ENCODE measurements around the gene GTF3C5.
"Not testable (repeated sequence)": the region's sequence is repeated elsewhere in the genome, so short reads cannot be mapped to it uniquely, and the experiment has no call there.

GTF3C5 gene

DNA sequence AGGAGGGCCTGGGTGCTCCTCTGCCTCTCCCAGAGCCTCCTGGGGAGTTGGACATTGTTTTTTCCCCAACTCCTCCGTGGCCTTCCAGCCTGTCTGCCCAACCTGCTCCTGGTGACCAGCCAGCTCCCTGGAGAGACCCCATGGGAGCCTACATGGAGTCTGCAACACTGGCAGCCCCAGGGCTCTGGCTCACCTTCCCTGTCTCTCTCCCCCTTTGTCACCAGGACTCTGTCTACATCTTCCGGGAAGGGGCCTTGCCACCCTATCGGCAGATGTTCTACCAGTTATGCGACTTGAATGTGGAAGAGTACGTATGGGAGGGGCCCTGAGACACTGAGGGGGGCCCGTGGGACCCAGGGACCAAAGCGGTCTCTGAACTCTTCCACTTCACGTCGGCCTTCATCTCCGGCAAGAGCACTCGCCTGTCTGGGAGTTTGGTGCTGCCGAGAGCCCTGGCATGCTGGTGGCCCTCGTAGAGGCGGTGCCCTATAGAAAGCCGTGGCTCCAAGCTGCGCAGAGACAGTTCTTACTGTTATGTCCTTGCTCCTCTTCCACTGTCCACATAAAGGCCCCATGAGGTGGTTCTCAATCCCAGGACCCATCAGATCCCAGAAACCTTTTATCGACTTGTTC lies 25.1 kb downstream of the GTF3C5 start:
- DNase-seq (ENCODE audit: low spot score) = no peak

DNA sequence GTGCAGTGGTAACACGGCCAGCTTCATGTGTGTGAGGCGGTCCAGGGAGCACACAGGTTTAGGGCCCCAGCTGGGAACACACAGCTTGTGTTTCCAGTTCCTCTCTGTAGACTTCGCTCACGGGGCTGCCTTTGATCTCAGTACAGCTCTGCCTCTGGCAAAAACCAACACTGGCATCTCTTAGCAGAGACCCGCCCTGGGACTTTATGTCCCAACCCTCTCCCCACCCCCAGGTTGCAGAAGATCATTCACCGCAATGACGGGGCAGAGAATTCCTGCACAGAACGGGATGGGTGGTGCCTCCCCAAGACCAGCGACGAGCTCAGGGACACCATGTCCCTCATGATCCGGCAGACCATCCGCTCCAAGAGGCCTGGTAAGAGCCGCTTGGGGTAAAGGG lies 25.7 kb downstream of the GTF3C5 start:
- no peak for DNase-seq (ENCODE audit: low spot score)

DNA sequence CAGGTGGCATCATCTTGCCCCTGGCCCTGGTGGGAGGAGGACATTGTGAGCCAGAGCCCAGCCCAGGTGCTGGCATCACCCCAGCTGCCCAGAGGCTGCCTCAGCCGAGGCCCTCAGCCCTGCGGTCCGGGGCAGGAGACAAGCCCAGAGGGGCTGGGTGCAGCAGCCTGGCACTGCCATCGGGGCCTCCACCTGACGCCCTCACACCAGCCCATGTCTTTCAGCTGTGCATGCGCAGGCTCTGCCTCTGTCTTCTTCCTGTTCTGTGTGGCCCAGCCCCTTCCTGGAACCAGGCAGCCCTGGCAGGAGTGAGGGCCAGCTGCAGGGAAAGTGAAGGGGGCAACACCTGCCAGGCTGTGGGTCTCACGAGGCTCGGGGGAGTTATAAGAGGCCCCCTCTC lies 26.2 kb downstream of the GTF3C5 start:
- DNase-seq (ENCODE audit: low spot score) = no peak

DNA sequence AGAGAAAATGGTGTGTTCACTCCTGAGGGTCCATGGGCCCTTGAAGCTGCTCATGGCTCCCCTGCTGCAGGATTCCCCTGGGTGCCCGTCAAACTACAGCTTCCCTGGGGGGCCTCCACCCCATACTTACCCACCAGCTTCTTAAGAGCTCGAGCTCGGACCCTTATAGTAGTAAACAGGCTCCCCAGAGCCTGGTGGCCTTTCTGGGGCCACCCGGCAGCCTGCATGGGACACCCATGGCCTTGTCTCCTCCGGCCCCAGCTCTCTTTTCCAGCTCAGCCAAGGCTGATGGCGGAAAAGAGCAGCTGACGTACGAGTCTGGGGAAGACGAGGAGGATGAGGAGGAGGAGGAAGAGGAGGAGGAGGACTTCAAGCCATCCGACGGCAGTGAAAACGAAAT lies 26.8 kb downstream of the GTF3C5 start:
- DNase-seq (ENCODE audit: low spot score) = no peak

DNA sequence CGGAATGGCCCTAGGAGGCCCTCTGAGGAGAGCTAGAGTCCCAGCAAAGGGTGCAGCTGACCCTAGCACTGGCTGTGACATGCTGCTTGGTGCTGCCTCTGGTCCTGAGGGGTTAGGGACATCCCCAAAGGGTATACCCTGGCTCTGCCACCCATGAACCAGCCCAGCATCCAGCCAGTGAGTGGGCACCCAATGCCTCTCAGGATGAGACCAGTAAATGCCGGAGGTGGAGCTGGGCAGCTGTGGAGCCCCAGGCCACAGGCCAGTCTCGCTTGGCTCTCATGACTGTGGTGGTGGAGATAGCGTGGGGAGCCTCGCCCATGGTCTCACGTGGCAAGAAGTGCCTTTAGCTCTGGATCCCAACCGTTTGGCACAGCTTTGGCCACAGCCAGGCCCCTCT lies 27.3 kb downstream of the GTF3C5 start:
- DNase-seq (ENCODE audit: low spot score) = no peak

DNA sequence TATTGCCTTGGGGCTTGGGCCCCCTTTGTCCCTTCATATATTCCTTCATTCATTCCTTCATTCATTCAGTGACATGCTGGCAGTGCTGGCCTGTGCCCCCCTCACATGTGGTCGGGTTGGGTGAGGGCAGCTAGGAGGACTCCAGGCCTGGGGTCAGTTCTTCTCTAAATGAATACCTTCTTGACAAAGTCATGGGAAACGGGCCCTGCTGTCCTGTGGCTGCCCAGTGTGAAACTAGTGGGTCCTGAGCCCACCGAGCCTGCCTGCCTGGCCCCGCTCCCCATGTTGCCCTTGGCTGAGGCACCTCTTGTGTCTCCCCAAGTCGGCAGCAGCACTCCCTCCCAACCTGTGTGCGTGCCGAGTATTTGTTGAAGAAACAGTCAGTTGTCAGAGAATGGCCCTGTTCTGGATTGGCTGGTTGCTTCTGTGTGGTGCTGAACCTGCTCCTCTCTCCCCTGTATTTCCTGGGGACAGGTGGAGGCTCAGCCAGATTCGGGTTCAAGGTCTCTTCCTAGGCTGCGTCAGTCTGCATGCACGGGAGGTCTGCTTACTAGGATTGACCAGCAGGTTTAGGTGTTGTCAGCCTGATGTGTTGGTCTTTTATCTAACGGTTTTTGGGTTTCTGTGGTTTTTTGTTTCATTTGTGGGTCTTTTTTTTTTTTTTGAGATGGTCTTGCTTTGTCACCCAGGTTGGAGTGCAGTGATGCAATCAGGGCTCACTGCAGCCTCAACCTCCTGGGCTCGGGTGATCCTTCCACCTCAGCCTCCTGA lies 27.9 kb downstream of the GTF3C5 start:
- DNase-seq (ENCODE audit: low spot score) = no peak

DNA sequence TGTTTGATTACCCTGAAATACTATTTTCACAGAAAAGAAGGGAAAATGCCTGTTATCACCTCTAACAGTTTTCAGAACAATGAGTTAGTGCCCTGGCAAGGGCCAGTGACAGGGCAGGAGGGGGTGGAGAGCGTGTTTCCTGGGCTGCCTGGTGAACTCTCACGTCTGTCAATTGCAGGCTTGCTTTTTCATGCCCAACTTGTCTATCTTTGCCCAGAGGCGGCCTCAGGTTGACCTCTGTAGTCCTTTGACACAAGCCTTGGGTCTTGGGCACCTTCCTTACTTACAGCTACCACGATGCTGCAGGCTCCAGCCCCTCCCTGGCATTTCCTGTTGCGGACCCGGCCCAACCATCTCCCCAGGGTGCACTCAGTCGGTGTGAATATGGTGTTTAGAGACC lies 28.8 kb downstream of the GTF3C5 start:
- no peak for DNase-seq (ENCODE audit: low spot score)

DNA sequence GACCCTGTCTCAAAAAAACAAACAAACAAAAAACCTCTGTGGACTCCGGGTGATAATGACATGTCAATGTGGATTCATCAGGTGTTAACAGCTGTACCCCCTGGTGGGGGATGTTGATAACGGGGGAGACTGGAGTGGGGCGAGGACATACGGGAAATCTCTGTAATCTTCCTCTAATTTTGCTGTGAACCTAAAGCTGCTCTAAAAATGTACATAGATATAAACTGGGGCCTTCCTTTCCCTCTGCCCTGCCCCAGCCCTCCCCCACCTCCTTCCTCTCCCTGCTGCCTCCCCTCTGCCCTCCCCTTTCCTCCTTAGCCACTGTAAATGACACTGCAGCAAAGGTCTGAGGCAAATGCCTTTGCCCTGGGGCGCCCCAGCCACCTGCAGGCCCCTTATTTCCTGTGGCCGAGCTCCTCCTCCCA lies 29.6 kb downstream of the GTF3C5 start:
- no peak for DNase-seq (ENCODE audit: low spot score)

DNA sequence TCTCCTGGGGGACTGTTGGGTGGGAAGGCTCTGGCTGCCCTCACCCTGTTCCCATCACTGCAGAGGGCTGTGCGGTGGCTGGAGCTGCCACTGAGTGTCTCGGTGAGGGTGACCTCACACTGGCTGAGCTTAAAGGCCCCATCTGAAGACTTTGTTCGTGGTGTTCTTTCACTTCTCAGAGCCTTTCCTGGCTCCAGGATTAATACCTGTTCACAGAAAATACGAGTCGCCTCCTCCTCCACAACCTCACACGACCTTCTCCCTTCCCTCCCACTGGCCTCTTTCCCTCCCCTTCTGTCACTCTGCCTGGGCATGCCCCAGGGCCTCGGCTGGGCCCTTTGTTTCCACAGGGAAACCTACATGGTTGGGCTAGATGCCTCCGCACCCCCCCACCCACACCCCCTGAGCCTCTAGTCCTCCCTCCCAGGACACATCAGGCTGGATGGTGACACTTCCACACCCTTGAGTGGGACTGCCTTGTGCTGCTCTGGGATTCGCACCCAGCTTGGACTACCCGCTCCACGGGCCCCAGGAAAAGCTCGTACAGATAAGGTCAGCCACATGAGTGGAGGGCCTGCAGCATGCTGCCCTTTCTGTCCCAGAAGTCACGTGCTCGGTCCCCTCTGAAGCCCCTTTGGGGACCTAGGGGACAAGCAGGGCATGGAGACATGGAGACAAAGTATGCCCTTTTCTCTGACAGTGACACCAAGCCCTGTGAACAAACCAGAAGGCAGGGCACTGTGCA lies 30.4 kb downstream of the GTF3C5 start:
- not testable (repeated sequence) for DNase-seq (ENCODE audit: low spot score)

DNA sequence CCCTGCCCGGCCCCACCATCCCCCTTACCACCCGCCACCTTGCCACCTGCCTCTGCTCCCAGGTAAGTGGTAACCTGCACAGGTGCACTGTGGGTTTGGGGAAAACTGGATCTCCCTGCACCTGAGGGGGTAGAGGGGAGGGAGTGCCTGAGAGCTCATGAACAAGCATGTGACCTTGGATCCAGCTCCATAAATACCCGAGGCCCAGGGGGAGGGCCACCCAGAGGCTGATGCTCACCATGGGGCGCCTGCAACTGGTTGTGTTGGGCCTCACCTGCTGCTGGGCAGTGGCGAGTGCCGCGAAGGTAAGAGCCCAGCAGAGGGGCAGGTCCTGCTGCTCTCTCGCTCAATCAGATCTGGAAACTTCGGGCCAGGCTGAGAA lies 31.0 kb downstream of the GTF3C5 start, which contains the start of gene CEL:
TSS of gene CEL (plus strand) at position 218 of the 382 bp plus-strand sequence. CDS start at position 240, 22 bp downstream.
- DNase-seq (ENCODE audit: low spot score) = not testable (repeated sequence)

DNA sequence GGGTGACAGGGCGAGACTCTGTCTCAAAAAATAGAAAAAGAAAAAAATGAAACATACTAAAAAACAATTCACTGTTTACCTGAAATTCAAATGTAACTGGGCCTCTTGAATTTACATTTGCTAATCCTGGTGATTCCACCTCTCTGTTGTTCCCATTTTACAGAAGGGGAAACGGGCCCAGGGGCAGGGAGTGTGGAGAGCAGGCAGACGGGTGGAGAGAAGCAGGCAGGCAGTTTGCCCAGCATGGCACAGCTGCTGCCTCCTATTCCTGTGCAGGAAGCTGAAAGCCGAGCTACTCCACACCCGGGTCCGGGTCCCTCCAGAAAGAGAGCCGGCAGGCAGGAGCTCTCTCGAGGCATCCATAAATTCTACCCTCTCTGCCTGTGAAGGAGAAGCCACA lies 31.8 kb downstream of the GTF3C5 start:
- DNase-seq (ENCODE audit: low spot score) = not testable (repeated sequence)

DNA sequence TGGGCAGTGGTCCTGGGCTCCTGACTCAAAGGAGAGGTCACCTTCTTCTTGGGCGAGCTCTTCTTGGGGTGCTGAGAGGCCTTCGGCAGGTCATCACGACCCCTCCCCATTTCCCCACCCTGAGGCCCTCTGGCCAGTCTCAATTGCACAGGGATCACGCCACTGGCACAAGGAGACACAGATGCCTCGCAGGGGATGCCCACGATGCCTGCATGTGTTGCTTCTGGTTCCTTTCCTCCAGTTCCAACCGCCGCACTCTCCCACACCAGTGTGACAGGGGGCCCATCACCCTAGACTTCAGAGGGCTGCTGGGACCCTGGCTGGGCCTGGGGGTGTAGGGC lies 32.3 kb downstream of the GTF3C5 start:
- DNase-seq (ENCODE audit: low spot score) = no peak

DNA sequence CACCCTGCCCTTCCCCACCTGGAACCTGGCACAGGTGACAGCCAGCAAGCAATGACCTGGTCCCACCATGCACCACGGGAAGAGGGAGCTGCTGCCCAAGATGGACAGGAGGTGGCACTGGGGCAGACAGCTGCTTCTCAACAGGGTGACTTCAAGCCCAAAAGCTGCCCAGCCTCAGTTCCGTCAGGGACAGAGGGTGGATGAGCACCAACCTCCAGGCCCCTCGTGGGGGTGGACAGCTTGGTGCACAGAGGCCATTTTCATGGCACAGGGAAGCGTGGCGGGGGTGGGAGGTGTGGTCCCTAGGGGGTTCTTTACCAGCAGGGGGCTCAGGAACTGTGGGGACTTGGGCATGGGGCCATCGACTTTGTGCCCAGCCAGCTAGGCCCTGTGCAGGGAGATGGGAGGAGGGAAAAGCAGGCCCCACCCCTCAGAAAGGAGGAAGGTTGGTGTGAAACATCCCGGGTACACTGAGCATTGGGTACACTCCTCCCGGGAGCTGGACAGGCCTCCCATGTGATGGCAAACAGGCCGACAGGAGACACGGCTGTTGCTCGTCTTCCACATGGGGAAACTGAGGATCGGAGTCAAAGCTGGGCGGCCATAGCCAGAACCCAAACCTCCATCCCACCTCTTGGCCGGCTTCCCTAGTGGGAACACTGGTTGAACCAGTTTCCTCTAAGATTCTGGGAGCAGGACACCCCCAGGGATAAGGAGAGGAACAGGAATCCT lies 32.9 kb downstream of the GTF3C5 start:
- no peak for DNase-seq (ENCODE audit: low spot score)

DNA sequence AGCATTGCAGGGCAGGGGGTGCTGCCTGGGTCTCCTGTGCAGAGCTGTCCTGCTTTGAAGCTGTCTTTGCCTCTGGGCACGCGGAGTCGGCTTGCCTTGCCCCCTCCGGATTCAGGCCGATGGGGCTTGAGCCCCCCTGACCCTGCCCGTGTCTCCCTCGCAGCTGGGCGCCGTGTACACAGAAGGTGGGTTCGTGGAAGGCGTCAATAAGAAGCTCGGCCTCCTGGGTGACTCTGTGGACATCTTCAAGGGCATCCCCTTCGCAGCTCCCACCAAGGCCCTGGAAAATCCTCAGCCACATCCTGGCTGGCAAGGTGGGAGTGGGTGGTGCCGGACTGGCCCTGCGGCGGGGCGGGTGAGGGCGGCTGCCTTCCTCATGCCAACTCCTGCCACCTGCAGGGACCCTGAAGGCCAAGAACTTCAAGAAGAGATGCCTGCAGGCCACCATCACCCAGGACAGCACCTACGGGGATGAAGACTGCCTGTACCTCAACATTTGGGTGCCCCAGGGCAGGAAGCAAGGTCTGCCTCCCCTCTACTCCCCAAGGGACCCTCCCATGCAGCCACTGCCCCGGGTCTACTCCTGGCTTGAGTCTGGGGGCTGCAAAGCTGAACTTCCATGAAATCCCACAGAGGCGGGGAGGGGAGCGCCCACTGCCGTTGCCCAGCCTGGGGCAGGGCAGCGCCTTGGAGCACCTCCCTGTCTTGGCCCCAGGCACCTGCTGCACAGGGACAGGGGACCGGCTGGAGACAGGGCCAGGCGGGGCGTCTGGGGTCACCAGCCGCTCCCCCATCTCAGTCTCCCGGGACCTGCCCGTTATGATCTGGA lies 33.7 kb downstream of the GTF3C5 start:
- no peak for DNase-seq (ENCODE audit: low spot score)

DNA sequence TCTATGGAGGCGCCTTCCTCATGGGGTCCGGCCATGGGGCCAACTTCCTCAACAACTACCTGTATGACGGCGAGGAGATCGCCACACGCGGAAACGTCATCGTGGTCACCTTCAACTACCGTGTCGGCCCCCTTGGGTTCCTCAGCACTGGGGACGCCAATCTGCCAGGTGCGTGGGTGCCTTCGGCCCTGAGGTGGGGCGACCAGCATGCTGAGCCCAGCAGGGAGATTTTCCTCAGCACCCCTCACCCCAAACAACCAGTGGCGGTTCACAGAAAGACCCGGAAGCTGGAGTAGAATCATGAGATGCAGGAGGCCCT lies 34.2 kb downstream of the GTF3C5 start:
- no peak for DNase-seq (ENCODE audit: low spot score)

DNA sequence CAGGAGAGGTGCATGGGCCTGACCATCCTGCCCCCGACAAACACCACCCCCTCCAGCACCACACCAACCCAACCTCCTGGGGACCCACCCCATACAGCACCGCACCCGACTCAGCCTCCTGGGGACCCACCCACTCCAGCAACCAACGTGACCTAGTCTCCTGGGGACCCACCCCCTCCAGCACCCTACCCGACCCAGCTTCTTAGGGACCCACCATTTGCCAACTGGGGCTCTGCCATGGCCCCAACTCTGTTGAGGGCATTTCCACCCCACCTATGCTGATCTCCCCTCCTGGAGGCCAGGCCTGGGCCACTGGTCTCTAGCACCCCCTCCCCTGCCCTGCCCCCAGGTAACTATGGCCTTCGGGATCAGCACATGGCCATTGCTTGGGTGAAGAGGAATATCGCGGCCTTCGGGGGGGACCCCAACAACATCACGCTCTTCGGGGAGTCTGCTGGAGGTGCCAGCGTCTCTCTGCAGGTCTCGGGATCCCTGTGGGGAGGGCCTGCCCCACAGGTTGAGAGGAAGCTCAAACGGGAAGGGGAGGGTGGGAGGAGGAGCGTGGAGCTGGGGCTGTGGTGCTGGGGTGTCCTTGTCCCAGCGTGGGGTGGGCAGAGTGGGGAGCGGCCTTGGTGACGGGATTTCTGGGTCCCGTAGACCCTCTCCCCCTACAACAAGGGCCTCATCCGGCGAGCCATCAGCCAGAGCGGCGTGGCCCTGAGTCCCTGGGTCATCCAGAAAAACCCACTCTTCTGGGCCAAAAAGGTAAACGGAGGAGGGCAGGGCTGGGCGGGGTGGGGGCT lies 35.6 kb downstream of the GTF3C5 start:
- DNase-seq (ENCODE audit: low spot score) = no peak

DNA sequence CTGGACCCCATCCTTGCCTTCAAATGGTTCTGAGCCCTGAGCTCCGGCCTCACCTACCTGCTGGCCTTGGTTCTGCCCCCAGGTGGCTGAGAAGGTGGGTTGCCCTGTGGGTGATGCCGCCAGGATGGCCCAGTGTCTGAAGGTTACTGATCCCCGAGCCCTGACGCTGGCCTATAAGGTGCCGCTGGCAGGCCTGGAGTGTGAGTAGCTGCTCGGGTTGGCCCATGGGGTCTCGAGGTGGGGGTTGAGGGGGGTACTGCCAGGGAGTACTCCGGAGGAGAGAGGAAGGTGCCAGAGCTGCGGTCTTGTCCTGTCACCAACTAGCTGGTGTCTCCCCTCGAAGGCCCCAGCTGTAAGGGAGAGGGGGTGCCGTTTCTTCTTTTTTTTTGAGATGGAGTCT lies 36.2 kb downstream of the GTF3C5 start:
- no peak for DNase-seq (ENCODE audit: low spot score)

DNA sequence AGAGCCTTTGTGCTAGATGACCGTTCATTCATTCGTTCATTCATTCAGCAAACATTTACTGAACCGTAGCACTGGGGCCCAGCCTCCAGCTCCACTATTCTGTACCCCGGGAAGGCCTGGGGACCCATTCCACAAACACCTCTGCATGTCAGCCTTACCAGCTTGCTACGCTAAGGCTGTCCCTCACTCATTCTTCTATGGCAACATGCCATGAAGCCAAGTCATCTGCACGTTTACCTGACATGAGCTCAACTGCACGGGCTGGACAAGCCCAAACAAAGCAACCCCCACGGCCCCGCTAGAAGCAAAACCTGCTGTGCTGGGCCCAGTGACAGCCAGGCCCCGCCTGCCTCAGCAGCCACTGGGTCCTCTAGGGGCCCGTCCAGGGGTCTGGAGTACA lies 37.0 kb downstream of the GTF3C5 start:
- no peak for DNase-seq (ENCODE audit: low spot score)

DNA sequence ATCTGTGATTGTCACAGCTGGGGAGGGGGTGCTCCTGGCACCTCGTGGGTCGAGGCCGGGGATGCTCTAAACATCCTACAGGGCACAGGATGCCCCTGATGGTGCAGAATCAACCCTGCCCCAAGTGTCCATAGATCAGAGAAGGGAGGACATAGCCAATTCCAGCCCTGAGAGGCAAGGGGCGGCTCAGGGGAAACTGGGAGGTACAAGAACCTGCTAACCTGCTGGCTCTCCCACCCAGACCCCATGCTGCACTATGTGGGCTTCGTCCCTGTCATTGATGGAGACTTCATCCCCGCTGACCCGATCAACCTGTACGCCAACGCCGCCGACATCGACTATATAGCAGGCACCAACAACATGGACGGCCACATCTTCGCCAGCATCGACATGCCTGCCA lies 37.6 kb downstream of the GTF3C5 start:
- DNase-seq (ENCODE audit: low spot score) = not testable (repeated sequence)

DNA sequence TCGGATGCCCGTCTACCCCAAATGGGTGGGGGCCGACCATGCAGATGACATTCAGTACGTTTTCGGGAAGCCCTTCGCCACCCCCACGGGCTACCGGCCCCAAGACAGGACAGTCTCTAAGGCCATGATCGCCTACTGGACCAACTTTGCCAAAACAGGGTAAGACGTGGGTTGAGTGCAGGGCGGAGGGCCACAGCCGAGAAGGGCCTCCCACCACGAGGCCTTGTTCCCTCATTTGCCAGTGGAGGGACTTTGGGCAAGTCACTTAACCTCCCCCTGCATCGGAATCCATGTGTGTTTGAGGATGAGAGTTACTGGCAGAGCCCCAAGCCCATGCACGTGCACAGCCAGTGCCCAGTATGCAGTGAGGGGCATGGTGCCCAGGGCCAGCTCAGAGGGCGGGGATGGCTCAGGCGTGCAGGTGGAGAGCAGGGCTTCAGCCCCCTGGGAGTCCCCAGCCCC lies 39.7 kb downstream of the GTF3C5 start:
- not testable (repeated sequence) for DNase-seq (ENCODE audit: low spot score)

DNA sequence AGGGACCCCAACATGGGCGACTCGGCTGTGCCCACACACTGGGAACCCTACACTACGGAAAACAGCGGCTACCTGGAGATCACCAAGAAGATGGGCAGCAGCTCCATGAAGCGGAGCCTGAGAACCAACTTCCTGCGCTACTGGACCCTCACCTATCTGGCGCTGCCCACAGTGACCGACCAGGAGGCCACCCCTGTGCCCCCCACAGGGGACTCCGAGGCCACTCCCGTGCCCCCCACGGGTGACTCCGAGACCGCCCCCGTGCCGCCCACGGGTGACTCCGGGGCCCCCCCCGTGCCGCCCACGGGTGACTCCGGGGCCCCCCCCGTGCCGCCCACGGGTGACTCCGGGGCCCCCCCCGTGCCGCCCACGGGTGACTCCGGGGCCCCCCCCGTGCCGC lies 40.2 kb downstream of the GTF3C5 start:
- DNase-seq (ENCODE audit: low spot score) = not testable (repeated sequence)

All from ecto neural progenitor cell (in vitro differentiated cells).